Astrocyte of the spinal cord (primary cell): Measurements from ENCODE around the gene FOXI1.

Experiments used
- DNase-seq: peaks from one replicate; pipeline ENCODE4 v3.0.0; 2011; ENCODE audit warnings: low read depth, low spot score
- H3K4me3 ChIP-seq: 2 replicates; pipeline ENCODE4 v1.5.1; 2011; ENCODE audit warnings: low read depth, mild to moderate bottlenecking, low read length, moderate library complexity
- CTCF ChIP-seq: IDR thresholded peaks from 2 replicates; pipeline ENCODE4 v1.5.1; 2012; ENCODE audit warnings: low read depth, mild to moderate bottlenecking, low read length, inconsistent platforms
- in situ Hi-C: cut with HindIII; loops from 2 replicates; pipeline ENCODE4 v1.10.0; 2017; ENCODE audit warnings: low sequenced_read_pairs

FOXI1 gene

GRCh38 chr5:170077526-170077925, 28.2 kb upstream of the FOXI1 start:
- DNase-seq: no peak
- in situ Hi-C loops: no loop called here
- H3K4me3 ChIP-seq: no peak overlapping the region
- TF ChIP-seq CTCF: no peak

- no peak overlapping the region for H3K4me3 ChIP-seq
- in situ Hi-C loops: no loop called here
- DNase-seq: no peak
- no peak for TF ChIP-seq CTCF
These were observed 27.2 kb upstream of the FOXI1 start for GRCh38 chr5:170078458-170078857.

GRCh38 chr5:170078931-170079330, 26.8 kb upstream of the FOXI1 start:
- DNase-seq: no peak
- no peak for TF ChIP-seq CTCF
- no peak overlapping the region for H3K4me3 ChIP-seq
- in situ Hi-C loops: no loop called here

GRCh38 chr5:170080217-170080616, 25.5 kb upstream of the FOXI1 start:
- in situ Hi-C loops: no loop called here
- DNase-seq: no peak
- H3K4me3 ChIP-seq: no peak overlapping the region
- no peak for TF ChIP-seq CTCF

- in situ Hi-C loops: no loop called here
- no peak overlapping the region for H3K4me3 ChIP-seq
- no peak for DNase-seq
- no peak for TF ChIP-seq CTCF
These were observed 24.8 kb upstream of the FOXI1 start for GRCh38 chr5:170080786-170081445.

GRCh38 chr5:170081616-170082015, 24.1 kb upstream of the FOXI1 start:
- TF ChIP-seq CTCF: no peak
- in situ Hi-C loops: no loop called here
- H3K4me3 ChIP-seq: no peak overlapping the region
- no peak for DNase-seq
